Activated CD4-positive, CD25-positive, alpha-beta regulatory T cell treated with anti-CD3 and anti-CD28 coated beads, Interleukin-2, amount 50 U/mL, for 24 hours (primary cell): Measurements from ENCODE around the gene OR6B3.
A peak's percentile ranks its signal among the peaks of the same experiment; 100 is the strongest.

Experiments used
- ATAC-seq, 2 donors: fragments of 150-1000 bp; cut with Tn5 transposase; one replicate each; pipeline ENCODE4 v1.10.0; 2021; ENCODE audit warnings: mild to moderate bottlenecking in 1 of 2, moderate library complexity in 1 of 2

The OR6B3 gene

DNA sequence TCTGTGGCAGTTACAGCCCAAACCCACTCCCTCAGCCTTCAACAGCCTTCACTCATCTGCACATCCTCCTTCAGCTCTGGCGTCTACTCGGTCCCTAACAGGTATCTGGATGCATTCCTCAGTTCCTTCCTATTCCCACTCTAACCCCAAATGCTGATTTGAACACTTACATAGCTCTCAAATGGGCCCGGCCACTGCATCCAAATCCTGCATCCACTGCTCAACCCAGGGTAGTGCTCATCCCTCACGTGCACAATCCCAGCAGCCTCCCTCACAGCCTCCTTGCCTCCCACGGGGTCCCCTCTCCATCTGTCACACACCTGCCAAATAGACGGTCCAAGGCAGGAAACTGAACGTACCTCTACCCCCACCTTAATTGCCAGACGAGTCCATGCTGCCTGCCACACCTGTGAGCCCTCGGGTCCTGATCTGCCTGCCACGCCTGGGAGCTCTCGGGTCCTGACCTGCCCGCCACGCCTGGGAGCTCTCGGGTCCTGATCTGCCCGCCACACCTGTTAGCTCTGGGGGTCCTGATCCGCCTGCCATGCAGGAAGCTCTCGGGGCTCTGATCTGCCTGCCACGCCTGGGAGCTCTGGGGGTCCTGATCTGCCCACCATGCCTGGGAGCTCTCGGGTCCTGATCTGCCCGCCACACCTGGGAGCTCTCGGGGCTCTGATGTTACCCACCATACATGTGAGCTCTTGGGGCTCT lies 9.9 kb downstream of the OR6B3 start:
- ATAC-seq: no peak

DNA sequence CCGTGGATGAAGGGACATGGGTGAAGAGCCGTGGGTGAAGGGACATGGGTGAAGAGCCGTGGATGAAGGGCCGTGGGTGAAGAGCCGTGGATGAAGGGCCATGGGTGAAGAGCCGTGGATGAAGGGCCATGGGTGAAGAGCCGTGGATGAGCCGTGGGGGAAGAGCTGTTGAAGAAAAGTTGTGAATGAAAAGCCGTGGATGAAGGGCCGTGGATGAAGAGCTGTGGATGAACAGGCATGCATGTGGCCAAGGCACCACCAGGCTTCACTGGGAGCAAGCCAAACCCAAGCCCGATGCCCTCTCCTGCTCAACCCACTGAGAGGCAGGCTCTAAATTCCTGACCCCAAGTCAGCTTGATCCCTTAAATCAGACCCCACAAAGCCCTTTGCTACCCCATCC lies 10.6 kb downstream of the OR6B3 start:
- no peak for ATAC-seq

DNA sequence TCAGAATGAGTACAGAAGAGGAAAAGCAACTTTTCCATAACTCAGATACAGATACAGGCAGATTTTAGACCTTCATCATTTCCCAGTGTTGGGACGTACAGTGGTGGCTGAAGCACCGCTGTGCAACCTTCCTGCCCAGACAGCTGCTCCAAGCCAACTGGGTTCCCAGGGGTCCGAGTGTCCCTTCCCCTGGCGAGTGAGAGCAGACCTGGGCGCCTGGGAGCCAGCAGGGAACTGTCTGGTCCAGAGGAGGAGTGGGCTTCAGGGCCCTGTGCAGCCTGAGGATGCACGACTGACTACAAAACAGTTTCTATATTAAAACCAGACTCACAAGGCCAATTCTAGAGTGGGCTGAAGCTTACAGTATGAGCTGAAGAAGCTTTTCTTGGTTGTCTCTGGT lies 12.0 kb downstream of the OR6B3 start:
- ATAC-seq: no peak

- ATAC-seq: no peak
These were observed 16.0 kb downstream of the OR6B3 start for GRCh38 chr2:240037358-240037757.

DNA sequence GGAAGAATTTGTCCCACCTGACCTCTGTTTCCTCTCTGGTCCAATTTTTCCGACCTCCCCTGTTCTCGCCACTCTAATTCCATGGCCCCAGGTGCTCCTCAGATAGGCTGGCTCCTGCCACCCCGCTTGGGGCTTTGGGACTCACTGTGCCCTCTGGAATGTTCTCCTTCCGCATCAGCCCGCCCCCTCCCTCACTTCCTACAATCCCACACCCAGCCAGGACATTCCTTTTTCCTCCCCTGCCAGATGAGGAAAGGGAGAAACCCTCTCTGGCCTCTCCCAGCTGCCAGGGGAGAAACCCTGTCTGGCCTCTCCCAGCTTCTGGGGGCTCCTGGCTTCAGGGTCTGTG lies 20.0 kb downstream of the OR6B3 start:
- ATAC-seq: no peak

DNA sequence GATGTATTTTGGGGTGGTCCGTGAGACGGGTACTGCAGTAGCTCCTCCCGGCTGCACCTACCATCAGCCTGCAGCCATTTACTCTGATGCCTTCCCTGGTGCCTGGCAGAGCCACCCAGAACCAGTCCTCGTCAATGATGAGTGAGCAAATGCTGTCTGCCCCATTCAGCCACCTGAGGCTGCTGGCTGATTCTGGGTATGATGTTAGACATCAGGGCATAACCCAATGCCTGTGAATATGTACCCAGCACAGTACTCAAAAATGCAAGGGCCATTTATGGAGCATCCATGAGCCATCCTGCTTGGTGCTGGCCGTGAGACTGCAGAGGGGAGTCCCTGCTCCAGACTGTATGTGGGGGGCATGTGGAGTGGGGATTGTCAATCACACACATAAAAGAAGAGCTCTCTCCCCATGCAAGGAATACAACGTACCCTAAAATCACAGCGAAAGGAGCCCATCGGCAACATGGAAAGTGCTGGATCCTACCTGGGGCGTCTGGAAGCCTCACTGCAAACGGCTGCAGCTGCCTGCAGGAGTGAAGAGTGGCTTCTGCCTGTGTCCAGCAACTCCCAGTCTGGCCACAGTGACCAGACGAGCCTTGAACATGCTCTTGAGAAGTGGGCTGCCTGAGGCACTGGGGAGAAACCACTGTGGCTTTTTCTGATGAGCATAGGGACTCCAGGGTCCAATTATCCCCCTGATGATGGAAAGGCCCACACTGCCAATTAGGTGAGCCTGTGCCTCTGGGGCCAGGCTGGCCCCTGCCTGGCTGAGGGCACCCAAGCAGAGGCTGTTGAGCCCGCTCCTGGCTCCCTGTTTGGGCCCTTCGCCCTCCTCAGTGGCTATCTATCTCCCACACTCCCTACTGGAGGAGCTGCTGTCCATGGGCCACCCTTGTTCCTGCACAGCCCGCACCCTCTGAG lies 20.7 kb downstream of the OR6B3 start:
- no peak for ATAC-seq

DNA sequence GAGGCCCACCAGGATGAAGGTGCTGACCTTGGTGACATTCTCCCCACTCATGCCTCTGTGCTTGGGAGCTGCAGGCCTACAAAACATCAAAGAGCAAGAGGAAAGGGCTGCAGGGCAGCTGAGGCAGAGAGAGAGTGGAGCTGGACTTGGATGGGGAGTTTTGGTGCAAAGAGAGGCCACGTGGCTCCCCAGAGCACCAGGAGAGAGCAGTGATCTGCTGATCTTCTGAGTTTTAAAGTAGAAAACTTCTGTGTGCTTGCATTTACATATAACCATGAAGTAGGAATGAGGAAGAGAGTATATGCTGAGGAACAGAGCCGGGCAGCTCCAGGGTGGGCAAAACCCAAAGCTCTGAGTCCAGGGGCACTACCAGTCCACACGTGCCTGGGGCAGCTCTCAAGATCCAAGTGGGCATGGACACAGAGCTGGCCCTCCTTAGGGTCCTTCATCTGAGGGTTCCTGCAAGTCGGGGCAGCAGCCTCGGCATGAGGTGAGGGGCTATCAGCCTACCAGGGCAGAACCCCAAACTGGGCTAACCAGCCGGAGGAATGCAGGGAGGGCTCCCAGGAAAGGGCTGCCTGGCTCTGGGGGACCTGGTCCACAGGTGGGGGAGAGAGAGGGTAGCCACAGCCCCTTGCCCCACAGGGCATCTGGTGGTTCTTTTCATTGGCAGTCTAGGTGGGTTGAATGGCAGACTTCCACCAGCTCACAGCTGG lies 22.8 kb downstream of the OR6B3 start, which contains the start of gene OR6B2:
TSS of gene OR6B2 (minus strand) at position 51 of the 716 bp plus-strand sequence. CDS start at position 51, 0 bp downstream.
- ATAC-seq: no peak

GRCh38 chr2:240024766-240025165 lies 28.6 kb downstream of the OR6B3 start:
- peak; percentile 16 to 30 for ATAC-seq

- ATAC-seq: peak; percentile 19 to 28
These were observed 29.5 kb downstream of the OR6B3 start for GRCh38 chr2:240023792-240024191.

DNA sequence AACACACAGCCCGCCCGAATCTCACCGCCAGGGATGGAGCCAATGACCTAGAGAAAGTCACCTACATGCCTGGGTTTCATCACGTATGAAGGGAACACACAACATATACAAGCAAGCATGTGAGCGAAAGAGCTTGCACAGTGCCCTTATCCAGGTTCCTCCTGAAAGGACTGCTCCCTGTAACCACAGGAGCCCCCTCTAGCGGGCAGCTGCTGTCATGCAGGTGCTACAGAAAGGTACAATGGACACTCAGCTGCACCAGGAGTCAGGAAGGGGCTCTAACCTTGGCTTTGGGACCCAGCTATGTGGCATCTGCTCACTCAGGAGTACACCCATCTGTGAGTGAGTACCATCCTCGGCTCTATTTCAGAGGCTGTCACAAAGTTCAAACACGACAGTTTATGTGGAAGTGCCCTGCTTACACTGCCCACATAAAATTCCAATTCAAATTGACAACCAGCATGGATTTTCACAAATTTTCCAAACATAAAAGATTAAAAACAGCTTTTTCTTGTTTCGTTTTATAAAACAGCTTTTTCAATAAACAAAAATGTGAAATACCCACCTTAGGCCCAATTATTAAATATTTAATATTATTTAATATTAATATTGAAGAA lies 31.7 kb downstream of the OR6B3 start:
- no peak for ATAC-seq

DNA sequence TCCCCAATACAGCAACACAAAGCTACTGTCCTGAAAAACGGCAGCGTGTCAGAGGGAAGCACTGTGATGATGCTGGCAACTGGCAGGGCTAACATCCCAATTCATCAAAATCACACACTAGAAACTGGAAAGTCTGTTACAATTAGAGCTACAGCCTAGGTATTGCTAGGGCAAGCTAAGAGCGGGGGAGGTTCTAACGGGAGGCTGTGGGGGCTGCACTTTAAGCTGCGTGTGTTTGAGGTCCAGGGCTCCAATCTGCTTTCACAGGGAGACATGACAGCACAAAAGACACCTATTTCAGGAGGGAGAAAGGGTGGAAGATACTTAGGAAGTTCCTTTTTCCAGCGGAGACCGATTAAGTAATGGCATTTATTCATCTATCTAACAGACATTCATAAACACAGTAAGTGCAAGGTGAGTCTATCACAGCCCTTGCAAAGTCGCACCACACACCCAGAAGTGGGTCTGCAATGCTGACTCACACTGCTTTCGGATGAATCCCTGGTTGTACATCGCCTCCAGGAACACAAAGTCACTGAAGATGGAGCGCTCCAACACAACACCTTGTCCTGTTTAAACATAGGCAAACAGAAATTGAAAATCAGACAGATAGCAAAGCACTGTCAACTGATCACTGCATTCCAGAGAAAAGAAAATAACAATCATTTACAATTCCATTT lies 35.1 kb downstream of the OR6B3 start:
- no peak for ATAC-seq

DNA sequence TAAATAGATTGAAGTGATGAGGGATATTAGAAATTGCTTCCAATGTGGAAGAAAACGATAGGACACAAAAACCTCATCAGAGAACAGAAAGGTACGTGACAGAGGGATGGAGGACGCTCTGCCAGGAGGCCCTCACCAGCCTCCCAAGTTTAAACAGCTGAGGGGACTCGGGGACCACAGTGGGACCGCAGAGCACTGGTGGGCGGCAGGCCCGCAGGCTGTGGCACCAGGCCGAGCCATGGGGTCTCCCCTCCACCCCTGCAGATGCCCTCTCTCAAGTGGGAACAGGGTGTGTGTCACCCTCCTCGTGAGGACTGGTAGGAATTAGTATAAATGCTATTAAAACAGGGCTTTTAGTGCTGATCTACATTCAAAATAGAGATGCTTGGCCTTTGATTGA lies 39.0 kb downstream of the OR6B3 start:
- no peak for ATAC-seq

DNA sequence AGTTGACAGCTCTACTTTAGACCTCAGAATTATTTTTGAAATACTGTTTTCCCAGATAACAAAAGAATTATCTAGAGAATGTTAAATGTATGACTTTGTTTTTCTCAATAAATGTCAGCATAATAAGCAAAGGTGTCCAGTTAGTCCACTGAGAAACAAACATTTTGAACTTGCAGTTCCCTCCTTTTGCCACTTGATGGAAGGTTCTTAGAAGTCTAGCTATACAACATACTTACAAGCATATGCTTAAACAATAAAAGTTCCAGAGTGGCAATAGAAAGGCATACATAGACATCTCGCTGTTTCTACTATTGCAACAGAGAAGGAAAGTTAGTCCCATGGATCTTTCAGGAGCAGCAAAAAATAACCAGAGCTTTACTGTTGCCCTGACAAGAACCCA lies 40.0 kb downstream of the OR6B3 start:
- no peak for ATAC-seq

DNA sequence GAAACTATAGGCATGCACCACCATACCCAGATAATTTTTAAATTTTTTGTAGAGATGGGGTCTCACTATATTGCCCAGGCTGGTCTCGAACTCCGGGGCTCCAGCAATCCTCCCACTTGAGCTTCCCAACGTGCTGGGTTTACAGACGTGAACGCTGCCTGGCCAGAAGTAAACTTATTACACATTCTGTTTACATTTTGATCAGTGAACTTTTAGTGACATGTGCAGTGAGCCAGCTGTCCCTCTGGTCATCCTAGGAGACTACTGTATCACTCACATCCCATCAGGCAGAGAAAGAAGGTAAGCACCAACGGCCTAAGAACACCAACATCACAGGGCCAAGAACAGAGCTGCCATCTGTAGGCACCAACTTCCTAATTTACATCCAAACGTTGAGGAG lies 50.3 kb downstream of the OR6B3 start:
- ATAC-seq: no peak

GRCh38 chr2:240000671-240001070 lies 52.6 kb downstream of the OR6B3 start:
- no peak for ATAC-seq

DNA sequence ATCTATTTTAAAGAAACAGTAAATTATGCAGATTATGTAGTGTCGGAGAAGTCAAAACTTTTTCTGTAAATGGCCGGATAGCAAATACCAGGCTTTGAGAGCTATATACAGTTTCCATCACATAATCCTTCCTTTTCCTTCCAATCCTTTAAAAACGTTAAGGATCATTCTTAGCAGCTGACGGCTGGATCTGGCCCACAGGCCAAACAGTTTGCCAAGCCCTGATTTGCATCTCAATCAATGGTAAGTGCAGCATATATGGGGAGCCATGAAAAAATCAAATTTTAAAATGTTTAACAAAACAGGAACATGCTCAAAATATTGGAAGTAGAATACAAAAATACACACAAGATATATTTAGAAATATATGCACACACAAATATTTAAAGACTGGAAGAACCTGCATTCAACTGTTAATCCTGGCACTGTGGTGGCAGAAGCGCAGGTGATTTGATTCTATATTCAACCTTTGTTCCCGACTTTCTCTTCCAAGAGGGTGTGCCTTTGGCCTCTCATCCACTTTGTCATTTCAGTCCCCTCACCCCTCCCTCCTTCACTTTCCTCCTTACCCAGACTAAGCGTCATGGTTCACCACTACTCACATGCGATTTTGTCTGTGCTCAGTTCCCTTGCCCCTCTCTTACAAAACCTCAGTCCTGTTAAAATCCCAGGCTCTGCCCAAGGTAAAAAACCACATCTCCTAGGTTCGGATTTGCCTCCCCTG lies 55.5 kb downstream of the OR6B3 start:
- no peak for ATAC-seq
